Measurements from ENCODE around the gene ZBED4. TPM values are rescaled to one million over a fixed set of nuclear protein-coding genes. Genes with fewer than 3 reads are reported as not detected.

ZBED4 gene
- total and polyA plus RNA-seq, 2 experiments from 2014 or later: 8.5 to 31.9 TPM

GRCh38 chr22:49829044-49829853, 24.4 kb upstream of the ZBED4 start:
- Histone ChIP-seq H3K4me2 (no peak overlapping the region), H3K79me2 (replicated peaks; ENCODE audit: insufficient read depth) (peaks cover 27% of the 10 kb centered on the region), H3K27ac (ENCODE audit: low read depth) (no peak overlapping the region), H3K9me2 (ENCODE audit: insufficient read depth) (no peaks in the 10 kb centered on the region), H4K20me1 (replicated peaks; ENCODE audit: insufficient read depth) (peaks cover 17% of the 10 kb centered on the region; the same call in 1 of the 2 replicates), H2AFZ (no peak overlapping the region), H3K27me3 (ENCODE audit: insufficient read depth) (0 out of 2 replicates have a peak, but pooled peaks cover 4% of the 10 kb centered on the region), H3K36me3 (ENCODE audit: insufficient read depth) (no peaks in the 10 kb centered on the region), H3K4me1 (ENCODE audit: insufficient read depth) (peaks cover 8% of the 10 kb centered on the region; the same call in 1 of the 2 replicates), H3F3A (replicated peaks; ENCODE audit: low read depth) (no peaks in the 10 kb centered on the region), H3K4me3 (no peak overlapping the region)
- Mint-ChIP-seq H3K27ac (no peak overlapping the region), H3K4me1 (peaks cover 20% of the 10 kb centered on the region), H3K9me3 (peaks cover 43% of the 10 kb centered on the region), H3K27me3 (ENCODE audit: insufficient read depth, low read depth, poor library complexity) (peaks cover 19% of the 10 kb centered on the region), H3K36me3 (ENCODE audit: low read depth) (peaks cover 38% of the 10 kb centered on the region), H3K4me3 (peak overlapping the region; percentile 43)
- no peak for DNase-seq (ENCODE audit: low spot score)
- no peak for ATAC-seq
- TF ChIP-seq CREB1 (CRISPR knock-in tag; IDR thresholded peaks at IDR 0.05; ENCODE audit: low read depth) (no peak), ZNF462 (CRISPR knock-in tag; IDR thresholded peaks at IDR 0.05) (no peak), NANOG (IDR thresholded peaks at IDR 0.05; ENCODE audit: borderline replicate concordance) (no peak), ETS1 (IDR thresholded peaks at IDR 0.05) (no peak), CTCF (conservative IDR thresholded peaks at IDR 0.05; ENCODE audit: low read depth in 2 of 2) (no peak), ZNF114 (CRISPR knock-in tag; IDR thresholded peaks at IDR 0.05) (no peak), POLR2AphosphoS5 (IDR thresholded peaks at IDR 0.05; ENCODE audit: low read depth) (no peak), ZNF331 (CRISPR knock-in tag; IDR thresholded peaks at IDR 0.05; ENCODE audit: low read depth) (no peak), REST (IDR thresholded peaks at IDR 0.05; ENCODE audit: unreplicated experiment) (no peak), EZH2 (IDR thresholded peaks at IDR 0.05; ENCODE audit: low read depth, unreplicated experiment) (no peak), EZH2phosphoT487 (IDR thresholded peaks at IDR 0.05; ENCODE audit: unreplicated experiment) (no peak), STAT1 (IDR thresholded peaks at IDR 0.05; ENCODE audit: unreplicated experiment) (no peak), JUNB (IDR thresholded peaks at IDR 0.05; ENCODE audit: unreplicated experiment) (no peak)
